ENCODE measurements around the gene CTDSP2. TPM values are rescaled to one million over a fixed set of nuclear protein-coding genes. Genes with fewer than 3 reads are reported as not detected.

Gene CTDSP2
- total and polyA plus RNA-seq, 2 of the 8 experiments (the other 6 are each of a cell fraction or from before 2014, with no cell fraction given), result 71.3 to 91.7 TPM

- TF ChIP-seq BCL11A (IDR thresholded peaks at IDR 0.05; ENCODE audit: low read depth in 2 of 2, low read length in 2 of 2), result no peak
- peak; percentile 60; the same call in 1 of the 2 replicates for TF ChIP-seq YY1 (IDR thresholded peaks at IDR 0.05; ENCODE audit: low read depth, low read length)
- TF ChIP-seq CBX8 (IDR thresholded peaks at IDR 0.05; ENCODE audit: borderline replicate concordance, low read depth, low read length), result no peak
- TF ChIP-seq SIN3A (conservative IDR thresholded peaks at IDR 0.05 in 1 of 2, IDR thresholded peaks at IDR 0.05 in 1 of 2; ENCODE audit: low read depth in 1 of 2, low read length in 2 of 2), result peak in 1 of 2 experiments; percentile 92; a peak in 2 of 4 replicates
- peak; percentile 98 for TF ChIP-seq PHF8 (conservative IDR thresholded peaks at IDR 0.05; ENCODE audit: low read depth, low read length)
- no peak for TF ChIP-seq RNF2 (IDR thresholded peaks at IDR 0.05; ENCODE audit: borderline replicate concordance, low read depth, low read length, missing control alignments, poor library complexity, severe bottlenecking)
- TF ChIP-seq ZNF274 (IDR thresholded peaks at IDR 0.05; ENCODE audit: borderline replicate concordance, extremely low read depth, low read length), result no peak
- no peak for TF ChIP-seq CHD1 (IDR thresholded peaks at IDR 0.05; ENCODE audit: low read depth, low read length)
- TF ChIP-seq GTF2F1 (IDR thresholded peaks at IDR 0.05; ENCODE audit: borderline replicate concordance, low read depth, low read length), result peak; percentile 74; the same call in 1 of the 2 replicates
- TF ChIP-seq GABPA (IDR thresholded peaks at IDR 0.05; ENCODE audit: borderline replicate concordance, insufficient read depth, low read length), result no peak
- no peak for TF ChIP-seq BRCA1 (IDR thresholded peaks at IDR 0.05; ENCODE audit: low read depth, low read length)
- 0 out of 2 replicates have a peak, but pooled peaks have one; percentile 53 for TF ChIP-seq CHD2 (IDR thresholded peaks at IDR 0.05; ENCODE audit: low read length)
- TF ChIP-seq SAP30 (IDR thresholded peaks at IDR 0.05; ENCODE audit: insufficient read depth, insufficient replicate concordance, low read length), result peak; percentile 80
- TF ChIP-seq SIX5 (IDR thresholded peaks at IDR 0.05; ENCODE audit: low read depth, low read length), result no peak
- TF ChIP-seq, protein P1, sequence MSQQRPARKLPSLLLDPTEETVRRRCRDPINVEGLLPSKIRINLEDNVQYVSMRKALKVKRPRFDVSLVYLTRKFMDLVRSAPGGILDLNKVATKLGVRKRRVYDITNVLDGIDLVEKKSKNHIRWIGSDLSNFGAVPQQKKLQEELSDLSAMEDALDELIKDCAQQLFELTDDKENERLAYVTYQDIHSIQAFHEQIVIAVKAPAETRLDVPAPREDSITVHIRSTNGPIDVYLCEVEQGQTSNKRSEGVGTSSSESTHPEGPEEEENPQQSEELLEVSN (IDR thresholded peaks at IDR 0.05), result no peak
- TF ChIP-seq SP2 (IDR thresholded peaks at IDR 0.05; ENCODE audit: low read length), result peak; percentile 44; the same call in 1 of the 2 replicates
- peak; percentile 72; the same call in 1 of the 2 replicates for TF ChIP-seq RBBP5 (IDR thresholded peaks at IDR 0.05; ENCODE audit: borderline replicate concordance, low read depth, low read length)
- TF ChIP-seq EP300 (IDR thresholded peaks at IDR 0.05; ENCODE audit: borderline replicate concordance in 1 of 2, low read depth in 2 of 2, low read length in 2 of 2), result no peak
- TF ChIP-seq RXRA (IDR thresholded peaks at IDR 0.05; ENCODE audit: insufficient read depth, low read depth, low read length), result no peak
These were observed 63.7 kb downstream of the CTDSP2 start, which contains the start of gene TSFM (continued) for GRCh38 chr12:57782608-57783465.

All from H1 (cell line).